Measurements from ENCODE around the gene GALNTL6.

DNA sequence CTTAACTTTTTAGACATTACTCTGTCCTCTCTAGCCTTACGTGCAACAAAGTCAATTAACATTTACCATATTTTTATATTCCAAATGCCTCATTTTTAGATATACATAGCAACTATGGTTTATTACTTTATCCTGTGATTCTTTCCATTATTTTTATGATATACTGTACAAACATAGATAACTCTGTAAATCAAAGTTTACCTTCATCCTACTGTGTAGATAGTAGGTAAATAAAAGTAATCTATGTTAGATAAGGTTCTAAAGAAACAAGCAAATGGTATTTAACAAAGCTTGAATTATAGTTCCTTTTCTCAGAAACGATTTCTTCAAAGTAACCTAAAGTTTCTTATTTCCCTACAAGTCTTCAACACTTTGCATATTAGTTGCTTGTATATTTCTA lies 350.0 kb downstream of the GALNTL6 start:
- TF ChIP-seq, protein P1, sequence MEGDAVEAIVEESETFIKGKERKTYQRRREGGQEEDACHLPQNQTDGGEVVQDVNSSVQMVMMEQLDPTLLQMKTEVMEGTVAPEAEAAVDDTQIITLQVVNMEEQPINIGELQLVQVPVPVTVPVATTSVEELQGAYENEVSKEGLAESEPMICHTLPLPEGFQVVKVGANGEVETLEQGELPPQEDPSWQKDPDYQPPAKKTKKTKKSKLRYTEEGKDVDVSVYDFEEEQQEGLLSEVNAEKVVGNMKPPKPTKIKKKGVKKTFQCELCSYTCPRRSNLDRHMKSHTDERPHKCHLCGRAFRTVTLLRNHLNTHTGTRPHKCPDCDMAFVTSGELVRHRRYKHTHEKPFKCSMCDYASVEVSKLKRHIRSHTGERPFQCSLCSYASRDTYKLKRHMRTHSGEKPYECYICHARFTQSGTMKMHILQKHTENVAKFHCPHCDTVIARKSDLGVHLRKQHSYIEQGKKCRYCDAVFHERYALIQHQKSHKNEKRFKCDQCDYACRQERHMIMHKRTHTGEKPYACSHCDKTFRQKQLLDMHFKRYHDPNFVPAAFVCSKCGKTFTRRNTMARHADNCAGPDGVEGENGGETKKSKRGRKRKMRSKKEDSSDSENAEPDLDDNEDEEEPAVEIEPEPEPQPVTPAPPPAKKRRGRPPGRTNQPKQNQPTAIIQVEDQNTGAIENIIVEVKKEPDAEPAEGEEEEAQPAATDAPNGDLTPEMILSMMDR (IDR thresholded peaks at IDR 0.05), result no peak
- TF ChIP-seq EP300 (IDR thresholded peaks at IDR 0.05) (no peak), POLR2A (IDR thresholded peaks at IDR 0.05) (no peak), POLR2AphosphoS5 (IDR thresholded peaks at IDR 0.05) (no peak)

Measured in suprapubic skin (tissue), 4 donors.